Activated naive CD8-positive, alpha-beta T cell treated with anti-CD3 and anti-CD28 coated beads for 36 hours (primary cell): ENCODE results near the gene SLC39A11. TPM values are rescaled to one million over a fixed set of nuclear protein-coding genes. Genes with fewer than 3 reads are reported as not detected.

Experiments
- DNase-seq: peaks from one replicate; pipeline ENCODE4 v3.0.0; 2021
- H3K27ac Mint-ChIP-seq: one replicate; pipeline ENCODE4 v1.8.0; 2022; ENCODE audit warnings: mild to moderate bottlenecking, moderate library complexity, mixed read lengths
- H3K27me3 Mint-ChIP-seq: one replicate; pipeline ENCODE4 v1.8.0; 2022; ENCODE audit warnings: mild to moderate bottlenecking, mixed read lengths
- H3K36me3 Mint-ChIP-seq: one replicate; pipeline ENCODE4 v1.8.0; 2021; ENCODE audit warnings: mild to moderate bottlenecking, mixed read lengths
- H3K4me1 Mint-ChIP-seq: one replicate; pipeline ENCODE4 v1.8.0; 2021; ENCODE audit warnings: mixed read lengths
- H3K4me3 Mint-ChIP-seq: one replicate; pipeline ENCODE4 v1.8.0; 2022; ENCODE audit warnings: mild to moderate bottlenecking, moderate library complexity, mixed read lengths
- H3K9me3 Mint-ChIP-seq: one replicate; pipeline ENCODE4 v1.8.0; 2022; ENCODE audit warnings: mixed read lengths
- total RNA-seq, 2 experiments: library from RNA; stranded (reverse); gene quantifications; one replicate each; pipeline ENCODE4 v1.2.3, GENCODE V29; 2021

Gene SLC39A11
- total RNA-seq, 2 experiments from 2014 or later: 15.3 to 15.4 TPM

- Mint-ChIP-seq H3K27ac (no peak overlapping the region), H3K36me3 (peaks cover 30% of the 10 kb centered on the region), H3K27me3 (no peaks in the 10 kb centered on the region), H3K4me1 (no peaks in the 10 kb centered on the region), H3K4me3 (no peak overlapping the region), H3K9me3 (peaks cover 4% of the 10 kb centered on the region)
- DNase-seq: no peak
These were observed 41.7 kb downstream of the SLC39A11 start for GRCh38 chr17:73050797-73051196.

GRCh38 chr17:73048170-73048569, 44.3 kb downstream of the SLC39A11 start:
- Mint-ChIP-seq H3K27me3 (no peaks in the 10 kb centered on the region), H3K4me3 (no peak overlapping the region), H3K27ac (no peak overlapping the region), H3K36me3 (peaks cover 30% of the 10 kb centered on the region), H3K4me1 (no peaks in the 10 kb centered on the region), H3K9me3 (peaks cover 4% of the 10 kb centered on the region)
- DNase-seq: no peak

- H3K27me3 Mint-ChIP-seq: no peaks in the 10 kb centered on the region
- DNase-seq: no peak
- H3K27ac Mint-ChIP-seq: no peak overlapping the region
- no peaks in the 10 kb centered on the region for H3K4me1 Mint-ChIP-seq
- H3K9me3 Mint-ChIP-seq: peaks cover 11% of the 10 kb centered on the region
- no peak overlapping the region for H3K4me3 Mint-ChIP-seq
- H3K36me3 Mint-ChIP-seq: peaks cover 38% of the 10 kb centered on the region
These were observed 46.8 kb downstream of the SLC39A11 start for GRCh38 chr17:73045724-73046123.

GRCh38 chr17:73043686-73044581, 48.6 kb downstream of the SLC39A11 start:
- H3K9me3 Mint-ChIP-seq: peaks cover 12% of the 10 kb centered on the region
- no peaks in the 10 kb centered on the region for H3K4me1 Mint-ChIP-seq
- no peak overlapping the region for H3K27ac Mint-ChIP-seq
- no peak overlapping the region for H3K4me3 Mint-ChIP-seq
- no peaks in the 10 kb centered on the region for H3K27me3 Mint-ChIP-seq
- no peak for DNase-seq
- H3K36me3 Mint-ChIP-seq: peaks cover 34% of the 10 kb centered on the region

- Mint-ChIP-seq H3K4me1 (no peaks in the 10 kb centered on the region), H3K36me3 (peaks cover 28% of the 10 kb centered on the region), H3K27me3 (no peaks in the 10 kb centered on the region), H3K27ac (no peak overlapping the region), H3K9me3 (peaks cover 10% of the 10 kb centered on the region), H3K4me3 (no peak overlapping the region)
- no peak for DNase-seq
These were observed 49.4 kb downstream of the SLC39A11 start for GRCh38 chr17:73042809-73043685.

- Mint-ChIP-seq H3K9me3 (peaks cover 10% of the 10 kb centered on the region), H3K27ac (no peak overlapping the region), H3K4me1 (no peaks in the 10 kb centered on the region), H3K27me3 (no peaks in the 10 kb centered on the region), H3K36me3 (peaks cover 28% of the 10 kb centered on the region), H3K4me3 (no peak overlapping the region)
- DNase-seq: no peak
These were observed 50.3 kb downstream of the SLC39A11 start for GRCh38 chr17:73042225-73042624.

- H3K27ac Mint-ChIP-seq: no peak overlapping the region
- H3K9me3 Mint-ChIP-seq: peaks cover 10% of the 10 kb centered on the region
- no peak for DNase-seq
- H3K36me3 Mint-ChIP-seq: peaks cover 26% of the 10 kb centered on the region
- H3K4me1 Mint-ChIP-seq: no peaks in the 10 kb centered on the region
- H3K27me3 Mint-ChIP-seq: no peaks in the 10 kb centered on the region
- no peak overlapping the region for H3K4me3 Mint-ChIP-seq
These were observed 53.2 kb downstream of the SLC39A11 start for GRCh38 chr17:73039282-73039681.

- H3K9me3 Mint-ChIP-seq: no peaks in the 10 kb centered on the region
- peaks cover 29% of the 10 kb centered on the region for H3K36me3 Mint-ChIP-seq
- no peak for DNase-seq
- no peak overlapping the region for H3K4me3 Mint-ChIP-seq
- H3K27me3 Mint-ChIP-seq: no peaks in the 10 kb centered on the region
- H3K27ac Mint-ChIP-seq: no peak overlapping the region
- no peaks in the 10 kb centered on the region for H3K4me1 Mint-ChIP-seq
These were observed 61.0 kb downstream of the SLC39A11 start for GRCh38 chr17:73031472-73031871.

GRCh38 chr17:73030995-73031394, 61.5 kb downstream of the SLC39A11 start:
- Mint-ChIP-seq H3K27ac (no peak overlapping the region), H3K36me3 (peaks cover 30% of the 10 kb centered on the region), H3K27me3 (no peaks in the 10 kb centered on the region), H3K4me1 (no peaks in the 10 kb centered on the region), H3K4me3 (no peak overlapping the region), H3K9me3 (no peaks in the 10 kb centered on the region)
- DNase-seq: no peak

GRCh38 chr17:73030501-73030921, 62.0 kb downstream of the SLC39A11 start:
- DNase-seq: no peak
- Mint-ChIP-seq H3K9me3 (no peaks in the 10 kb centered on the region), H3K4me3 (no peak overlapping the region), H3K27ac (no peak overlapping the region), H3K36me3 (peaks cover 33% of the 10 kb centered on the region), H3K4me1 (no peaks in the 10 kb centered on the region), H3K27me3 (no peaks in the 10 kb centered on the region)

- Mint-ChIP-seq H3K4me1 (no peaks in the 10 kb centered on the region), H3K4me3 (no peak overlapping the region), H3K27ac (no peak overlapping the region), H3K36me3 (peaks cover 33% of the 10 kb centered on the region), H3K9me3 (no peaks in the 10 kb centered on the region), H3K27me3 (no peaks in the 10 kb centered on the region)
- no peak for DNase-seq
These were observed 62.5 kb downstream of the SLC39A11 start for GRCh38 chr17:73029991-73030390.

- no peak for DNase-seq
- Mint-ChIP-seq H3K36me3 (peaks cover 34% of the 10 kb centered on the region), H3K4me1 (no peaks in the 10 kb centered on the region), H3K9me3 (no peaks in the 10 kb centered on the region), H3K27ac (no peak overlapping the region), H3K4me3 (no peak overlapping the region), H3K27me3 (no peaks in the 10 kb centered on the region)
These were observed 63.5 kb downstream of the SLC39A11 start for GRCh38 chr17:73029021-73029420.

- no peak overlapping the region for H3K27ac Mint-ChIP-seq
These were observed 64.2 kb downstream of the SLC39A11 start for GRCh38 chr17:73028299-73028755.

GRCh38 chr17:73027130-73027741, 65.3 kb downstream of the SLC39A11 start:
- Mint-ChIP-seq H3K9me3 (no peaks in the 10 kb centered on the region), H3K27me3 (no peaks in the 10 kb centered on the region), H3K36me3 (peaks cover 41% of the 10 kb centered on the region), H3K4me3 (no peak overlapping the region), H3K27ac (no peak overlapping the region), H3K4me1 (no peaks in the 10 kb centered on the region)
- DNase-seq: no peak

More at GRCh38 chr17:73028299-73028755, 64.2 kb downstream of the SLC39A11 start:
- Mint-ChIP-seq H3K4me3 (no peak overlapping the region), H3K27me3 (no peaks in the 10 kb centered on the region), H3K9me3 (no peaks in the 10 kb centered on the region), H3K4me1 (no peaks in the 10 kb centered on the region), H3K36me3 (peaks cover 38% of the 10 kb centered on the region)
- DNase-seq: no peak

GRCh38 chr17:73025041-73025560, 67.4 kb downstream of the SLC39A11 start:
- Mint-ChIP-seq H3K9me3 (peaks cover 9% of the 10 kb centered on the region), H3K36me3 (peaks cover 40% of the 10 kb centered on the region), H3K4me1 (no peaks in the 10 kb centered on the region)

More at GRCh38 chr17:73025041-73025560, 67.4 kb downstream of the SLC39A11 start:
- H3K27ac Mint-ChIP-seq: no peak overlapping the region
- no peaks in the 10 kb centered on the region for H3K27me3 Mint-ChIP-seq
- no peak for DNase-seq
- H3K4me3 Mint-ChIP-seq: no peak overlapping the region
